Neural progenitor cell (in vitro differentiated cells): ENCODE measurements around the gene PRKCE. TPM values are rescaled to one million over a fixed set of nuclear protein-coding genes. Genes with fewer than 3 reads are reported as not detected.

Experiments
- DNase-seq: peaks from one replicate; pipeline ENCODE4 v3.0.0-alpha.2; 2016; ENCODE audit warnings: low spot score
- H2AFZ ChIP-seq: fragments of 200-600 bp; sonication (generic); replicated peaks from 2 replicates; pipeline ENCODE4 v1.6.1; 2016; ENCODE audit warnings: antibody characterized with exemption
- H3F3A ChIP-seq: fragments of 200-600 bp; sonication (generic); 2 replicates; pipeline ENCODE4 v1.6.1; 2016; ENCODE audit warnings: antibody characterized with exemption, low read depth
- H3K27ac ChIP-seq: fragments of 200-600 bp; sonication (generic); 2 replicates; pipeline ENCODE4 v1.5.1; 2016; ENCODE audit warnings: mild to moderate bottlenecking
- H3K27me3 ChIP-seq: fragments of 200-600 bp; sonication (generic); 2 replicates; pipeline ENCODE4 v1.6.1; 2016; ENCODE audit warnings: mild to moderate bottlenecking, moderate library complexity
- H3K36me3 ChIP-seq: fragments of 200-600 bp; sonication (generic); 2 replicates; pipeline ENCODE4 v1.5.1; 2016
- H3K4me1 ChIP-seq: fragments of 200-600 bp; sonication (generic); 2 replicates; pipeline ENCODE4 v1.6.1; 2016; ENCODE audit warnings: mixed run types
- H3K4me2 ChIP-seq: fragments of 200-600 bp; sonication (generic); 2 replicates; pipeline ENCODE4 v1.6.1; 2016
- H3K4me3 ChIP-seq: fragments of 200-600 bp; sonication (generic); 2 replicates; pipeline ENCODE4 v1.5.1; 2016
- H3K79me2 ChIP-seq: fragments of 200-600 bp; sonication (generic); 2 replicates; pipeline ENCODE4 v1.6.1; 2016; ENCODE audit warnings: low read depth
- H3K9ac ChIP-seq: fragments of 200-600 bp; sonication (generic); 2 replicates; pipeline ENCODE4 v1.6.1; 2016
- H3K9me3 ChIP-seq: fragments of 200-600 bp; sonication (generic); 2 replicates; pipeline ENCODE4 v1.5.1; 2016; ENCODE audit warnings: low read depth
- H4K20me1 ChIP-seq: fragments of 200-600 bp; sonication (generic); 2 replicates; pipeline ENCODE4 v1.6.1; 2016; ENCODE audit warnings: low read depth
- H3K27ac Mint-ChIP-seq: 3 replicates; pipeline ENCODE4 v1.8.0; 2021; ENCODE audit warnings: mixed read lengths
- H3K27me3 Mint-ChIP-seq: 2 replicates; pipeline ENCODE4 v1.8.0; 2022; ENCODE audit warnings: low read depth, mild to moderate bottlenecking, inconsistent platforms, moderate library complexity, mixed read lengths; ENCODE audit not compliant: insufficient read depth
- H3K36me3 Mint-ChIP-seq: 3 replicates; pipeline ENCODE4 v1.8.0; 2021; ENCODE audit warnings: mixed read lengths
- H3K4me1 Mint-ChIP-seq: 3 replicates; pipeline ENCODE4 v1.8.0; 2021; ENCODE audit warnings: mixed read lengths
- H3K4me3 Mint-ChIP-seq: 3 replicates; pipeline ENCODE4 v1.8.0; 2021; ENCODE audit warnings: mild to moderate bottlenecking, moderate library complexity, mixed read lengths
- H3K9me3 Mint-ChIP-seq: 3 replicates; pipeline ENCODE4 v1.8.0; 2020; ENCODE audit warnings: mixed read lengths
- EZH2 ChIP-seq: fragments of 200-600 bp; sonication (generic); IDR thresholded peaks from 2 replicates; pipeline ENCODE4 v1.6.1; 2017; ENCODE audit warnings: antibody characterized with exemption, mild to moderate bottlenecking, moderate library complexity
- EZH2phosphoT487 ChIP-seq: fragments of 200-600 bp; sonication (generic); IDR thresholded peaks from 2 replicates; pipeline ENCODE4 v1.6.1; 2017; ENCODE audit warnings: antibody characterized with exemption
- total RNA-seq: library from RNA; depleted of rRNA; stranded (reverse); fragments of >200 nt; gene quantifications from 2 replicates; pipeline ENCODE4 v1.2.3, GENCODE V29; 2015; ENCODE audit warnings: low replicate concordance
- TF ChIP-seq, protein P1 (sequence below): fragments of 200-600 bp; sonication (generic); IDR thresholded peaks from 2 replicates; pipeline ENCODE4 v1.5.1; 2017; ENCODE audit warnings: antibody characterized with exemption, mild to moderate bottlenecking

The PRKCE gene
- total RNA-seq, 1 donor from 2014 or later, result 4.1 TPM

DNA sequence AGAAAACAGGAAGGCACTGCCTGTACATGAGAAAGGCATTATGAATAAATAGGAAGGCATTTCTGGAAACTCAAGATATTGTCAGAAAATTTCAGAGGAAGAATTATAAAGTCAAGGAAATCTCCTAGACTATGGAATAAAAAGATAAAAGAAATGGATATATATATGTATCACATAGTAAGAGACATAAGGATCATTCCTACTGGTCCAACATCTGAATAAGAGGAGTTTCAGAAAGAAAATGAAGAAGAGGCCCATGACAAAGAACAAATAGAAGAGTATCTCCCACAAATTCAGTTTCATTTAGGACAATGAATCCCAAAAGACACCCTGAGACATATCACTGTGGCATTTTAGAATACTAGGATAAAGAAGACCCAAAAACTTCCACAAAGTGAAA lies 178.8 kb downstream of the PRKCE start:
- Mint-ChIP-seq H3K27ac (no peak overlapping the region), H3K4me1 (peaks cover 11% of the 10 kb centered on the region), H3K9me3 (peaks cover 19% of the 10 kb centered on the region), H3K27me3 (no peaks in the 10 kb centered on the region), H3K4me3 (no peak overlapping the region), H3K36me3 (peaks cover 2% of the 10 kb centered on the region)
- H3K27ac ChIP-seq, result no peak overlapping the region
- no peaks in the 10 kb centered on the region for H3K9me3 ChIP-seq
- H3K27me3 ChIP-seq, result no peaks in the 10 kb centered on the region
- TF ChIP-seq, protein P1, sequence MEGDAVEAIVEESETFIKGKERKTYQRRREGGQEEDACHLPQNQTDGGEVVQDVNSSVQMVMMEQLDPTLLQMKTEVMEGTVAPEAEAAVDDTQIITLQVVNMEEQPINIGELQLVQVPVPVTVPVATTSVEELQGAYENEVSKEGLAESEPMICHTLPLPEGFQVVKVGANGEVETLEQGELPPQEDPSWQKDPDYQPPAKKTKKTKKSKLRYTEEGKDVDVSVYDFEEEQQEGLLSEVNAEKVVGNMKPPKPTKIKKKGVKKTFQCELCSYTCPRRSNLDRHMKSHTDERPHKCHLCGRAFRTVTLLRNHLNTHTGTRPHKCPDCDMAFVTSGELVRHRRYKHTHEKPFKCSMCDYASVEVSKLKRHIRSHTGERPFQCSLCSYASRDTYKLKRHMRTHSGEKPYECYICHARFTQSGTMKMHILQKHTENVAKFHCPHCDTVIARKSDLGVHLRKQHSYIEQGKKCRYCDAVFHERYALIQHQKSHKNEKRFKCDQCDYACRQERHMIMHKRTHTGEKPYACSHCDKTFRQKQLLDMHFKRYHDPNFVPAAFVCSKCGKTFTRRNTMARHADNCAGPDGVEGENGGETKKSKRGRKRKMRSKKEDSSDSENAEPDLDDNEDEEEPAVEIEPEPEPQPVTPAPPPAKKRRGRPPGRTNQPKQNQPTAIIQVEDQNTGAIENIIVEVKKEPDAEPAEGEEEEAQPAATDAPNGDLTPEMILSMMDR, result no peak
- TF ChIP-seq EZH2phosphoT487, result no peak
- TF ChIP-seq EZH2, result no peak
- no peak overlapping the region for H3K9ac ChIP-seq
- H3K36me3 ChIP-seq, result no peaks in the 10 kb centered on the region
- H3K4me1 ChIP-seq, result peaks cover 3% of the 10 kb centered on the region
- no peaks in the 10 kb centered on the region for H3K79me2 ChIP-seq
- no peaks in the 10 kb centered on the region for H3F3A ChIP-seq
- H3K4me3 ChIP-seq, result no peak overlapping the region
- H4K20me1 ChIP-seq, result no peaks in the 10 kb centered on the region
- H3K4me2 ChIP-seq, result no peak overlapping the region
- no peak for DNase-seq
- no peak overlapping the region for H2AFZ ChIP-seq

DNA sequence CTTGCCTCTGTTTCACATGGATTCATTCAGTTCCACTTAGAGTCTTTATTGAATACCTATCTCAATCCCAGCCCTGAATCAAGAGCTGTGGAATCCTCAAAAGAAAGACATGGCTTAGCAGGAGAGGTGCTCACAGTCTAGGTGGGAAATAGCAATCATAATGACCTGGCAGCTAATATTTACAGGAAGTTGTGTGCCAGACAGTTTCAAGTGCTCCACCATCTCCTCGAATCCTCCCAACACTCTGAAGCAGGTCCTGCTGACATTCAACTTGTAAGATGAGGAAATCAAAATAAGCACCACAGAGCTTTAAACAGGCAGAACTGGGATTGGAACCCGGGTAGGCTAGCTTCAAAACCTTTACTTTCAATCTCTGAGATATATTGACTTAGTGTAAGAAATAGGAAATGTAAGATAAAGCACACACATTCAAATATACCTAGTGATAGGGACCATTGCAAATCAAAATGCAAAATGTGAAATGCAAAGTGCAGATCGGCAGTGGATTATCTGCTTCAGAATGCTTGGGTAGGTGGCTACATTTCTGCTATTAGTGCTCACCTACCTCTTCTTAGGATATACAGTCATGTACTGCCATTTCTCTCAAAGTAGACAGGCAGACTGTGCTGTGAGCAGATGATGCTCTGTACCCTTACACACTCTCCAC lies 182.0 kb downstream of the PRKCE start:
- H3K4me2 ChIP-seq, result no peak overlapping the region
- H3K27me3 ChIP-seq, result no peaks in the 10 kb centered on the region
- TF ChIP-seq, protein P1, result no peak
- no peak for TF ChIP-seq EZH2
- no peak for TF ChIP-seq EZH2phosphoT487
- peaks cover 15% of the 10 kb centered on the region for H3F3A ChIP-seq
- H3K9me3 ChIP-seq, result no peaks in the 10 kb centered on the region
- Mint-ChIP-seq H3K4me3 (no peak overlapping the region), H3K4me1 (peaks cover 32% of the 10 kb centered on the region), H3K36me3 (peaks cover 2% of the 10 kb centered on the region), H3K27ac (no peak overlapping the region), H3K27me3 (peaks cover 2% of the 10 kb centered on the region), H3K9me3 (peaks cover 19% of the 10 kb centered on the region)
- H3K4me1 ChIP-seq, result peaks cover 31% of the 10 kb centered on the region
- no peak for DNase-seq
- no peak overlapping the region for H2AFZ ChIP-seq
- H3K4me3 ChIP-seq, result no peak overlapping the region
- H3K36me3 ChIP-seq, result no peaks in the 10 kb centered on the region
- H3K9ac ChIP-seq, result no peak overlapping the region
- no peaks in the 10 kb centered on the region for H3K79me2 ChIP-seq
- H4K20me1 ChIP-seq, result no peaks in the 10 kb centered on the region
- no peak overlapping the region for H3K27ac ChIP-seq

DNA sequence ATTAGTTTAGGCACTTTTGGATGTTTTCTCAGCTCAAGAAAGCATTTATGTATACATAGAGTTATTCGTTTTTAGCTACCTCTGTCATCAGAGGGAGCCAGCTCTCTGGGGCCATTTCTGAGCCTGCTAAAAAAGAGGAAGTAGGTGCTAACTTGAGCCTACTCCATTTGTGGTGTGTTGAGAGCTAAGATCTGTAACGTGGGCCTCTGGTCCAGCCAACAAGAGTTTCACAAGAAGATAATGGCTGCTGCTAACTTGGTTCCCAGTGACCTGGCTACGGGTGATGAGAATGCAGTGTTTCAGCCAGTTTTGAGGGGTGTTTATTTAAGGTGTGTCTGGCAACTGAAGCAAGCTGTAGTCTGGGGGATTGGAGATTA lies 182.5 kb downstream of the PRKCE start:
- H3K27ac Mint-ChIP-seq, result no peak overlapping the region
- no peak overlapping the region for H3K4me3 Mint-ChIP-seq
- DNase-seq, result no peak
- Histone ChIP-seq H3K9me3 (no peaks in the 10 kb centered on the region), H3K4me1 (peaks cover 31% of the 10 kb centered on the region), H3K4me3 (no peak overlapping the region), H3K27ac (no peak overlapping the region), H4K20me1 (no peaks in the 10 kb centered on the region), H3K79me2 (no peaks in the 10 kb centered on the region), H3K27me3 (no peaks in the 10 kb centered on the region), H3K36me3 (no peaks in the 10 kb centered on the region), H3K9ac (no peak overlapping the region), H3F3A (peaks cover 15% of the 10 kb centered on the region), H3K4me2 (no peak overlapping the region), H2AFZ (no peak overlapping the region)
- peaks cover 2% of the 10 kb centered on the region for H3K27me3 Mint-ChIP-seq
- peaks cover 19% of the 10 kb centered on the region for H3K9me3 Mint-ChIP-seq
- peaks cover 34% of the 10 kb centered on the region for H3K4me1 Mint-ChIP-seq
- peaks cover 2% of the 10 kb centered on the region for H3K36me3 Mint-ChIP-seq
- TF ChIP-seq EZH2phosphoT487 (no peak), EZH2 (no peak)
- TF ChIP-seq, protein P1, result no peak
